GM19468 (cell line): ENCODE results near the gene PAK6.

Experiments
- ATAC-seq: cut with Tn5 transposase; IDR thresholded peaks from one replicate; pipeline ENCODE4 v1.9.1; 2021; ENCODE audit warnings: mild to moderate bottlenecking, moderate library complexity, moderate number of reproducible peaks; ENCODE audit not compliant: unreplicated experiment; ENCODE audit errors: extremely low read depth

Gene PAK6

DNA sequence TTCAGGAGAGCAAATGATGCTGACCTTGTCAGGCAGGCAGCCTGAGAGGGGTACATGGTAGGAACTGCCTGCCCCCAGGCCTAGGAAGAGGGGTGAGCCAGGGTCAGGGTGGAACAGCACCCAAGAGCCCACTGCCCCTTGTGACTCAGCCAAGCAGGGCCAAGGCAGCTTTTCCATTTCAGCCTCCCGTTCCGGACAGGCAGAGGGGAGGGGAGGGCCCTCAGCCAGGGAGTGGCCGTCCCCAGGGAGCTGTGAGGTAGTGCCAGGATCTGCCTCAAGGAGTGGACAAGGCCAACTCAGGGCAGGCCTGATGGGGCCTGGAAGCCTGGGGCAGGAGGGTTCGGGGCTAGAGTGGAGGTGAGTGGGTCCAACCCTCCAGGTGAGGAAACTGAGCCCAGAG lies 49.1 kb downstream of the PAK6 start:
- no peak for ATAC-seq

DNA sequence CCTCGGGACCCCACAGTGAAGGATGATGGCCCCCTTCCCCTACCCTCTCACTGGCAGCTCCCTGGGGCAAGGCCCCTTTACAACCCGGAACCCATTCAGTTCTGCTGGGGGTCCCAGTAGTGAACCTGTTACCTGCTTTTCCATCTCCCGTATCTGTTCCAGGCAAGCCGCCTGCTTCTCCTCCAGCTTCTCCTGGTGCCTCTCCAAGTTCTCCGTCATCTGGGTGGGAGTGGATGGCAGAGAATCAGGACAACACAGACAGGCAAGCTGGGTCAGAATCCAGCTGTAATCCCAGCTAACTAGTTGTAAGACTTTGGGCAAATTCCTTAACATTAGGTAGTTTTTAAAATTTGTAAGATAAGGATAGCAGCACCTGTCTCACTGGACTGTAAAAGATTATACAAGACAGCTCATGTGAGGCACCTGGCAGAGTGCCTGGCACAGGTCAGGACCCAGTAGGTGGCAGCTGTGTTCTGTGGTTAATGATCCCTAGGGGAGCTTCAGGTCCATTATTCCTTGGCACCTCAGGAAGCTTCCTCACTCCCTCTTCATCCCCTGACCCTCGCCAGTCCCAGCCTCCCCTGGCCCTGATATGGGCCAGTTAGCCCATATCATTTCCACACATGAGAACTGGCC lies 50.4 kb downstream of the PAK6 start:
- ATAC-seq, result no peak

- ATAC-seq, result no peak
Measured at GRCh38 chr15:40290545-40290917, 51.7 kb downstream of the PAK6 start.

- no peak for ATAC-seq
Measured at GRCh38 chr15:40290918-40291574, 52.2 kb downstream of the PAK6 start.

- ATAC-seq, result no peak
Measured at GRCh38 chr15:40292246-40292645, 53.4 kb downstream of the PAK6 start.

DNA sequence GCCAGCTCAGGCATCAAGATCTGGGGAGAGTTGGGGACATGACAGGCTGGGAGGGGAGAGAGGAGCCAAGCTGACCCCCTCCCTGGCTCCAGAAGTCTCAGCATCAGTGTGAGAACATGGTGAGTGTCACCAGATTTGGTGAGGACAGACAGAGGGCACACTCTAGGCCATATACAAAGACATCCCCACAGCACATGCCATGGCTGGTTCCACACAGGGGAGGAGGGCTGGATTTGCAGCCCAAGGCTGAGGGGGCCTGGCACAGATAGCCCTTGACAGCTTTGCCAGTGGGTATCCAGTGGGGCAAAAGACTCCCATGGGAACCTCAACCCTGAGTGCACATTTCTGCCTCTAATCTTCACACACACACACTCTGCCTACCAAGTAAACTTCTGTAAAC lies 54.1 kb downstream of the PAK6 start:
- no peak for ATAC-seq

- no peak for ATAC-seq
Measured at GRCh38 chr15:40293905-40294895, 55.3 kb downstream of the PAK6 start.

DNA sequence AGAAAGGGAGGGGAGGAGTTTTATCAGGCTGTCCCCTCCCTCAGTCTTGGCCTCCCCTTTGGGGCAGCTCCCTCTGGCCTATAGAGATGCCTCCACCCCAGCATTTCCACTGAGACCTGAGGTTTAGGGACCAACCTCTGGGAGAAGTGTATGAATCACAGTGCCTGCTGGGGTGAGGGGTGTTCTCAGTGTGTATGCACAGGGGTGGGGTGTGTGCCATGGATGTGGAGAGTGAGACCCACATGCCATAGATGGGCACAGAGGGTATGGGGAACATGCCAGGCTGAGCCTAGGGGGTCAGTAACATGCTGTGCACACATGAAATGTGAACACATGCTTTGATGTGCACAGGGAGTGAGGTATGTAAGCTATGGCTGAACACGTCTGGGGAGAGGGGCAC lies 56.4 kb downstream of the PAK6 start:
- no peak for ATAC-seq

DNA sequence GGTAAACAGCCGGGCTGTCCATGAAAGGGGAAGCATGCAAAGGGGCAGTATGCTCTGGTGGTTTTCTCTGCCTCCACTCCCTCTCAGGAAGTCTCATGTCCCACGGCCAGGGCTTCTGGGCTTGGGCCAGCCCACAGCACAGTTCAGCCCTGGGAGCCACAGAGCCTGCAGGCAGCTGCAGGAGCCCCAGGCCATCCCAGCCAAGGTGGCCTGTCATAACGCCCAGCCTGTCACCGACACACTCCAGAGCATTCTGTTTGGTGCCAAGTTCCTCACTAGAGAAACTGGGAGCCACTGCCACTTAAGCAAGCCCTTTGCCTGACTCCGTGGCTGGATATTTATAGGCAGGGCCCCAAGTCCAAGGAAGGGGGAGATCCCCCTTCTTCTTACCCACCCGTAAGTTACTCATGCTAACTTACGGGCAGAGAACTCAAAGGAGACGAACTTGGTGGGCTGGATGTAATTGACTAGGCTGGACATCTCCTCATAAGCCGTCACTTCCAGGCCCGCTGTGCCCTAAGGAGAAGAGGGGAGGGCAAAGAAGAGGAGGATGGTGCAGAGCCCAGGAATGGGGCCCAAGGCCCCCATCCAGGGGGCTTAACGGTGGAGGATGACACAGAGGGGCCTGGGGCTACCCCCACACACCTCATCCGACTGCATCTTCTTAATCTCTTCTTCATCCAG lies 57.2 kb downstream of the PAK6 start:
- no peak for ATAC-seq

DNA sequence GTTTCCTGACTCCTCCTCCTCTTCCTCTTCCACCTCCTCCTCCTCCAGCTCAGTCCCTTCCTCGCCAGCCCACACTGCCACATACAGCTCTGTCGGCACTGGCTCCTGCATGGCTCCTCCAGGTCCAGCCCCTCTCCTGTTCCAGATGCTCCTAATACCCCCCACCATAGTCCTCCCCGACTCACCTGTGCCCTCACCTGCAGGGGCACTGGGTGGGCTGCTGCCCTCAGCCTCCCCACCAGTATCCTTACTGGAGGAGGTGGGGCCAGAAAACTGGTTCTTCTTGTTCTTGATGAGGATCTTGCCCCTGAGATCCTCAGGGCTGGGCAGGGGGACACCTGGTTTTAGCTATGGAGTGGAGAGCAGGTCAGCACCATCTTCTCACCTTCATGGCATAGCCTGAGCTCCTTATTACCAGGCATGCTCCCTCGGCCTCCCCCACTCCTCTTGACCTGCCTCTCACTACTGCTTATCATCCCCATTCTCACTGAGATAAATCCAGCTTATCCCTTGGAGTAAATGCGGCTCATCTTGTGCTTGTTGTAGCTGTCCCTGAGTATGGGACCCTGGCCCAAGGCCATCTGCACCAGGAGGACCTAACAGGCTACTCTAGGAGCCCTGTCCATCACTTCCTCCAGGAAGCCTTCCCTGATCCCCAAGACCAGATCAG lies 57.8 kb downstream of the PAK6 start:
- no peak for ATAC-seq

- ATAC-seq, result no peak
Measured at GRCh38 chr15:40297356-40297755, 58.5 kb downstream of the PAK6 start.

DNA sequence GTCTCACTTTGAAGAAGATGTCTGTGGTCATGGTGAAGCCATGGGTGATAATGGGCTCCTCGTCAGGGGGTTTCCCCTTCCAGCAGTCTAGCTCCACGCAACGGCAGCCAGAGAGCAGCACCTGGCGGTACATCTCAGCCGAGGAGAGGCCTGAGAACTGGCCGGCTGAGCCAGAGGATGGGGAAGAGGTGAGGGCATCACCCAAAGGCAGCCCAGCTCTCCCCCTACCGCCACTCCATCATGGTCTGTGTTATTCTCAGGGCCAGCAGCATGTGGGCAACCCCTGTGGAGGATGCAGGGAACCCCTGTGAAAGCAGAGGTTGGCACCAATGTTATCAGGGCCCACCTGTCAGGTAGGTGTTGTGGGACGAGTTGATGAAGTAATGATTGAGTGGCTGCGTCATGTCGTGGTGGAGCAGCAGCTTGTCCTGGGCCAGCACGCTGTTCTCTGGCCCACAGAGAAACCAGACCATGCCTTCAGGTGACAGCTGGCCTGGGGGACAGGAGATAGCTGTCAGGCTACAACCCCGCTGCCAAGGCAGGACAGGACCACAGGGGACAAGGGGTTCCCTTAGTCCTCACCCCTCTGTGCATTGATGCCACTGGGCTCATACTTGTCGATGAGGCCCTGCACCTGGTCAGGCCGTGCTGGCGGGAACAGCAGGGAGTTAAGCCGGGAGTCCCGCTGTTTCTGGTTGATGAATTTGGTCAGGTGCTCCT lies 59.5 kb downstream of the PAK6 start:
- ATAC-seq, result no peak

GRCh38 chr15:40300367-40300766 lies 61.5 kb downstream of the PAK6 start:
- ATAC-seq, result no peak

GRCh38 chr15:40300771-40301170 lies 61.9 kb downstream of the PAK6 start:
- ATAC-seq, result no peak

DNA sequence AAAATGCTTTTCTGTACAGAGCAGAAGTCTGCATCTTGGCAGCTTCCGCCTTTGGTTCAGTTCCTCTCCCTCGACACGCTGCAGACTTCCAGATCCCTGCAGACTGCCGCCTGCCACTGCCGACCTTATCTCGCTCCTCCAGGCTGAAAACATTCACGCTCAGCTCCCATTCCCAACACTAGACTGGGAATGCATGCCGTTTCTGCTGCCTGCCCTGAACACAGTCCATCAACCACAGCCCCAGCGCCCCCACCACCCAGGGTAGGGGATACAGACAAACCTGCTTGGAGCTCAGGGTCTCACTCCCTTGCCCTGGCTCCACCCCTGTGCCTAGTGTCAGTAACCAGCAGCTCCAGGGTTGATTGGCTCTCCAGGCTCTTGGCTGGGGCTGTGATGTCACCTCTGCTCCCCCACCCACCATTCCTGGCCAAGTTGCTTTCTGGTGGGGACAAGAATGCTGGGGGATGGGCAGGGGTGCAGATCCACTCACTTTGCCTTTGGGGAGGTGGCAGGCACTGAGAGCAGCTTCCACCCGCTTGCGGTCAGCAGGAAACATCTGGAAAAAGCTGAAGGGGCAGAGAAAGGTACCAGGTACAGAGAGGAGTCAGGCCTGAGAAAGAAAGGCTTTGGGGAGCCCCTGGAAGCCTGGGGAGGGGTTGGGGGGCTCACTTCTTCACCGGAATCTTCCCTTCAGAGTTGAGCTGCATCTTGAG lies 62.8 kb downstream of the PAK6 start:
- no peak for ATAC-seq

- no peak for ATAC-seq
Measured at GRCh38 chr15:40302288-40302886, 63.5 kb downstream of the PAK6 start.

- ATAC-seq, result no peak
Measured at GRCh38 chr15:40302981-40303380, 64.1 kb downstream of the PAK6 start.

GRCh38 chr15:40303576-40303975 lies 64.7 kb downstream of the PAK6 start:
- no peak for ATAC-seq
